ENCODE data around the gene LRP1B.

Gene LRP1B

DNA sequence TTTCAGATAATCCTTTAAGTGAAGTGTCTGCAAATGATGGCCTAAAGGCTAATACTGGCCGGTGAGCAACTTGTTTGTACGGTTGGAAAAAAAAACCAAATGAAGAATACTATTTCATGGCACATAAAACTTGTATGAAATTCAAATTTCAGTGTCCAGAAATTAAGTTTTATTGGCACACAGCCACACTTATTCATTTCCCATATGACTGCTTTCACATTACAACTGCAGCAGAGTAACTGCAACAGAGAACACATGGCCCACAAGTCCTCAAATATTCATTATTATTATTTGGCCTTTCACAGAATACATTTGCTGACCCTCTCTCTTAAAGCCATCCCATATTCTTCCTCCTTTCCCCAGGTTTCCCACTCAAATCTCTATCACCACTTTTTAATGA, 1268.6 kb downstream of the LRP1B start:
- no peak for DNase-seq

DNA sequence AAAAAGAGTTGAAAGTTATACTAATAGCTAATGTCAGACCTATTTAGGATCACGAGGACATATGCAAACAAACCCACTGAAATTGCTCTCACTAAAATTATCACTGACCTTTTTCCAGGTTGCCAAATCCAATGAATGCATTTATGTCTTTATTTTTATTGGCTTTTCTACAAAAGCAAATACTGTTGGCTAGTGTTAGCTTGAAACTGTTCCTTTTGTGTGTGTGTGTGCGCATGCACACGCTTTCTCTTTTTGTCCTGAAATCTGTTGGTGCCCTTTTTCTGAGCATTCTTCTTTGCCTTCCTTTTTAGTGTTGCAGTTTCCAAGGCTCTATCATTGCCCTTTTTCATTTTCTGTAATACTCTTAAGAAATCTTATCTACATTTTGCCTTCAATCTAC, 1269.2 kb downstream of the LRP1B start:
- DNase-seq, result no peak

DNA sequence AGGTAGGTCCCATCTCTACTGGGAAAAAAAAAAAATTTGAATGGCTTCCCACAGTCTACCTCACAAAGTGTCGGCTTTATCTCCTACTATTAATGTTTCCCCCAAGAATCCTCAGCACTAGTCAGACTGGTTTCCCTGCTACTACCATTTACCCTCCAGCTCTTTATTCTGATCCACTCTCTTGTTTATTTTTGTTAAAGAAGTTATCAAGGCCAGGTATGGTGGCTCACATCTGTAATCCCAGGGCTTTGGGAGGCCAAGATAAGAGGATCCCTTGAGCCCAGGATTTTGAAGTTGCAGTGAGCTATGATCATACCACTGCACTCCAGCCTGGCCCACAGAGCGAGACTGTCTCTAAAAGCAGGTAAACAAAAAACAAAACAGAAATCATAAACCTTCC, 1275.3 kb downstream of the LRP1B start:
- DNase-seq, result no peak

DNA sequence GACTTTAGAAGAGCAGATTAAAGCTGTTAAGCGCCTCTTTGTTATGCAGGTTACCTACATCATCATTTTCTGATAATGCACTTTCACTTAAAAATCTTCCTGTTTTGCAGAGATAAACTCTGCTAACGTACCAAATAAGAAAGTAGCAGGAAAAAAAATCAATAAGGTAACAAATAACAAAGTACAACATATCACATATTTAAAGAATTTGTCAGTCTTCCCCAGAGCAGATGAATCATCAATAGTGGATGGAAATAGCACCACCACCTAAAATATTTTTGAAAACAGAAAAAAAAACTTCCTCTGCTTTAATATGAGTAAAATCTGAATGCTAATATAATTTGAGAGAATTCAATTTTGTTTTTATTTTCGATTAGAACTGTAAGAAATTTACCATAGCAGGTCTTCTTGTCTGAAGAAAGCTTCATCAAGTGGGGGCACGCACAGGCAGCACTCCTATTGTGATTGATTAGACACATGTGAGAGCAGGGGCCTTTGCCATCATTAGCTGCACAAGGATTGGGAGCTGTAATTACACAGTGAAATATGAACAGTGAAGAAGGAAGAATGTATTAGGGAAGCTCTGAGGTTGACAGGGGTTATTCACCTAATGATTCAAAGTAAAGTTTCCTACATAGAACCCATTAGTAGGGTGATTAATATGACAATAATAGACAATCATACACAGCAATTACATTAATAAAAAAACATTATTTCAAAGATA, 1279.4 kb downstream of the LRP1B start:
- no peak for DNase-seq

DNA sequence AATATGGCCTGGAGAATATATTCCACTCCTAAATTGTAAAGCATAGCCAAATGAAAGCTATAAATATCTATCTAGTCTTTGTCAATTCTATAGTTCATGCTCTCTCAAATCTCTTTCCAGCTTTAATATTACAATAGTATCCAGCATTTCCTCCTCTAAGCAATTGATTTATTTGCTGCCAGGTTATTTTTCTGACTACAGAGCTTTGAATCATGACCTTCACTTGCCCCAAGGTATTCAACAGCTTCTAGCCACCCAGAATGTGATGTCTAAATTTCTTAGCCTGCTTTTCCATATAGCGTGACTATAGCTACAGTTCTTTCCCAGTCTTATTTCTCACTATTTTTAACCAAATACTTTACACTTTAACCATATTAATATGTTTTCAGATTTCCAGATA, 1287.6 kb downstream of the LRP1B start:
- DNase-seq, result no peak

DNA sequence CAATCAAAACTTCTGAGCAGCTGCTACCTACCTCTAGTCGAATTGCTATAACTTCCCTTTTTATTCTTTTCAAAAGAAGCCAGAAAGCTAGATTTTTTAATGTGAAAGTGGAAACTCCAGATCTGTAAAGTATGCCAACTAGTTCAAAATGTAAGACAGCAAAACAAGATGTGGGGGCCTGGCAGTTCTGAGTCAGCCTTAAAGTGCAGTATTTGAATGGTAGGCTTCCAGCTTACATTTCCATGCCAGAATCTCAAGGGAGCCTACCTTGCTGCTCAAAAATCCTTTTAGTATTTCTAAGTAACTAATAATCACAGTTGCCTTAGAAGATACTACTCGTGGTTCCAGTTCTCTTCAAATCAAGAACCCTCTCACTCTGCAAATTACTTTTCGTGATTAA, 1288.7 kb downstream of the LRP1B start:
- no peak for DNase-seq

DNA sequence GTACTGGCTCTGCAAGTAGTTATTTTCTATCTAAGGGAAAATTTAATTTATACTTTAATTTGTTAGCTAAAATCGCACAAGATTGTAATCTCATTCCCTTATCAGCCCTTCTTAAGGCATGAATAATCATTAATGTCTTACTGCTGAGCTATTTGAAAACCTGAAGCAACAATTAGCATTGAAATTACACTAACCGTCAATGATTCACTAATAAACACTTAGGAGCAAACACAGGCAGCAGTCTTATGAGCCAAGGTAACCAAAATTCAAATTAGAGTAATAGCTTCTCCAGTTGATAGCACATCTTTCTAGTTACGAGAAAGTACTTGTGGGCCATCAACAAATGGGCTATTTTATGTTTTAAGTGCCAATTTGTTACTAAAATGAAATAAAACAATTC, 1289.7 kb downstream of the LRP1B start:
- no peak for DNase-seq

DNA sequence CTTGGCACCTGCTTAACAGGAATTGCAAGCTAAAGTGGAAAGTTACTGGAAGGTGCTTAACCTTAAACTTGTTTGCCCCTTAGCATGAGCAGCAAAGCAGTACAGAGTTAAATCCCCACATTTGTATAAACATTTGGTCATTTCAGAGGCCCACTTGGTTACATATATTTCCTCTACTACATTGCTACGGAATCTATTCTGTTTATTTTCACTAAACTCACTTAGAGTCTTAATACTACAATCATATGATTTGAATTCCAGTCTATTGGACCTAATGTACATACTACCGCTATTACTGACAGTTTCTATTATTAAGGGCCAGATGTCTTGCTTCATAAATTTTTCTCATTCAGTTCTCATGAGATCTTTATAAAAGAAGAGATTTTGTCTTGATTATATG, 1294.0 kb downstream of the LRP1B start:
- DNase-seq, result no peak

DNA sequence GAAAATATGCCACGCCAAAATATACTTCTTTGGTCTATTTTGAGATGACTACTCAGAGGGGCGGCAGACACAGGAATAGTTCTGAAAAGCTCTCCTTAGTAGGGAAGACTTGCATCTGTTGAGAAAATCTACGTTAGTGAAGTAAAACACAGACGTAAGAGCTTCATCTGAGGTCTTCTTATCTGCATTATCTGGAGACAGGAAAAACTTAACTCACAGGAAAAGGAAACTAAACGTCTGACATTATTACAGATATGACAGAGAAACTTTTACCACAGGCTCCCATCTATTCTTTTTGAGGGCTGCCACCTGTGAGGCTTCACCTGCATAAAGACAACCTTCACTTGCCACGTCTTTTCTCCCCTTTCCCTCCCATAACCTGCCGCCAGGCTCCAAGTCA, 1295.7 kb downstream of the LRP1B start:
- DNase-seq, result no peak

DNA sequence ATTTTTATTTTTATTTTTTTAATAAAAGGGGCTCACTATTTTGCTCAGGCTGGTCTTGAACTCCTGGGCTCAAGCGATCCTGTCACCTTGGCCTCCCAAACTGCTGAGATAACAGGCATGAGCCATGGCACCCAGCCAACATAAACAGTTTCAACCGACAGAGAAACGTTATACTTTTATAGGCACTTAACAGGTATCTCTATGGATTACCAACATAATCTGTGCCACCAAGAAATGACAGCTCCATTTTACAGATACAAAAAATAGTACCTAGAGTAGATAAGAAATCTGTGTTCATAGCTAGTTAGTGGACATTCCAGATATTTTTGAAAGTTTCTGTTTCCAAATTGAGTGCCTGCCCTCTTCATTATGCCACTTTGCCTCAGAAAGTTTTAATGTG, 1316.7 kb downstream of the LRP1B start:
- no peak for DNase-seq

DNA sequence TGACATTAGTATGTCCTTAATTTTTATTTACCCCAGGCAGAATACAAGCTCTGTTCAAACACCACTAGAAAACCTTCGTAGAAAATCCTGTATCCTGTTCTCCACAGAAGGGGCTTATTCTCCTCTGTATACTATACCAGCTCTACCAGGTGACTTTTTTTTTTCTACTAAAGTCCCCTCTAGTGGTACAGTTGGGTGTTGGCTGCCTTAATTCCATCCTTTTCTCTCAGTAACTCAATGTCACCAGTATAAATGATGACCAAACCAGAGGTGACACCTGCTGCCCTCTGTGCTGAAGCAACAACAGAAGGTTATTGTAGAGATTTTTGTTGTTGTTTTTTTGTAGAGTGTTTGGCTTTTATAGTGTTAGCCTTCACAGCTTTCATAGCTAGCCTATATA, 1322.0 kb downstream of the LRP1B start:
- DNase-seq, result no peak

DNA sequence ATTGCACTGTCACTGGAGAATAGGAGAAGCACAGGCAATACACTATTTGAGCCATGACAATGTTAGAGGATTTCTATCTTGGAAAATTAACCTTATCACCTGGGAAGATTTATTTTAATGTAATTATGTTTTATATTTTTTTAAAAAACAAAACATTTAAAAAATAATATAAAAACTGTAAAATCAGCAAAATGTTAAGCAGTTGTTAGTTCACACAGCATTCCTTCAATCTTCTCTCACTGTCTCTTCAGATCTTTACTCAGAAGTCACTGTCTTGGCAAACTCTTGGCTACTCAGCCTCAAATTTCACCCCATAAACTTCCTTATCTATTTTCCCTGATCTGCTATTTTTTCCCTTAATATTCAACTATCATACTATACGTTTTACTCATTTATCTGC, 1322.6 kb downstream of the LRP1B start:
- DNase-seq, result no peak

DNA sequence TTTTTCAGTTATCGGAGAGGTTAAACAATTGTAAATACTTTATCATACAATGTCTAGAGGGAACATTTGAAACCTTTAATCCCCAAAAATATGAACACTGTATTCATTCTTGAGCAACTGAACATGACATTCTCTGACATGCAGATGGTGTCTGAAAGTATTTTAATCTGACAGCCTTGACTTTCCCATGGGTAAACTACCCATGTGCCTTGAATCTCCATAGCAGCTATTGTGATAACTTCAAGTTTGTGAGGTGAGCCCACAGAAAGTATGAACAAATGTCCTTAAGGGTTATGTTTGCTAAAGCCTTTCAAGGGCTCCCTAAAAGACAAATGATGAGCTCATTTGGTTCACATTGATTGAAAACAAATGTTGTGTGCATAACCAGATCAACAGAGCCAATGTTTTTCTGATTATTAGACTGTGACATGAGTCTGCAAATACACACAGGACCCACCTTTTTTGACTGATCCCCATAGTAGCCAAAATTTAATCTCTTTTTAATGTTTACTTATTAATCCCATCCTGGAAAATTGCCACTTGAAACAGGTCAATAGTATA, 1326.0 kb downstream of the LRP1B start:
- DNase-seq, result no peak

DNA sequence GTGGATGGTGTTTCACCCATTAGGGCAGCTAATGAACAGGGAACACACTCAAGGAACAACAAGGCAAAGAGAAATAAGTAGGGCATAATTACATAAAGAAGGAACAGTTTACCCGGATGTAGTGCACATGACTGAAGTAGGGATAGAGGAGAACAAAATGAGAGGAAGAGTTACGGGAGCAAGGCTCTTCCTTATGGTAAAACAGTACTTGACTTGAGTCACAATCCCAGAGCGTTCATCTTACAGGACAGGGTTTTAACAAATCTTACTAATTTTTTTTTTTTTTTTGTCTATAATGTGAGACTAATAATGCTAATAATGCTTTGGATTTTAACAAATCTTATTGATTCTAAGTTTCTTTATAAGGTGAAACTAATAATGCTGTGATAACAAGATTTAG, 1329.5 kb downstream of the LRP1B start:
- no peak for DNase-seq

DNA sequence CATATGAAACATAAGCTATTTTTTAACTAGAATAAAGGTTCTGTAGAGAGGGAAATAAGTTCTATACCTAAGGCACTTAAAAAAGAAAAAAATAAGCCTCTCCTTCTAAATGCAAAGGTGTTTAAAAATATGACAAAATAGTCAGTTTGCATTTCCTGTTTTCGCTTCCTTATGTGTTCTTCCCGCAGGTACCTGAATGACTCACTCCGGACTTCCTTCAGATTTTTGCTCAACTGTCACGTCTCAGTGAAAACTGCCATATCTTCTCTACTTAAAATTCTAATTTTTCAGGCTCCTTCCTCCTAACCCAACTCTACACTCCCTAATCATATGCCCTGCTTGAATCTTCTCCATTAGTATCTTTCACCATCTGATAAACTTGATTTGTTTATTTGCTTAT, 1333.1 kb downstream of the LRP1B start:
- DNase-seq, result no peak

DNA sequence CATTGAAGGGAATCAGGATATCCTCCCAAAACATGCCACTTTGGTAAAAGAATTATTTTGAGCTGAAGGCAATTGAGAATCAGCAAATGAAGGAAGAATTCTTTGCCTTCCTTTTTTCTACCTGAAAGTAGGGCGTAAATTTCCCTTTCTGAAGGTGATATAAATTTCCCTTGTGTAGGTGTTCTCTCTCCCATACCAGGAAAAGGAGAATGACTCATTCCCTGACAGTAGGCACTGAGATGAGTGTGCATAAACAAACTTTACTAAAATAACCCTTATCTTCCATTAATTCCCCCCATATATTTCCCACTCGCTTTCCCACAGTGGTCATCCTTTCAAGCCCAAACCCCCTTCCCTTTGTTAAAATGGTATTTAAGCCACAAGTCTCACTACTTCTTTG, 1339.0 kb downstream of the LRP1B start:
- no peak for DNase-seq

DNA sequence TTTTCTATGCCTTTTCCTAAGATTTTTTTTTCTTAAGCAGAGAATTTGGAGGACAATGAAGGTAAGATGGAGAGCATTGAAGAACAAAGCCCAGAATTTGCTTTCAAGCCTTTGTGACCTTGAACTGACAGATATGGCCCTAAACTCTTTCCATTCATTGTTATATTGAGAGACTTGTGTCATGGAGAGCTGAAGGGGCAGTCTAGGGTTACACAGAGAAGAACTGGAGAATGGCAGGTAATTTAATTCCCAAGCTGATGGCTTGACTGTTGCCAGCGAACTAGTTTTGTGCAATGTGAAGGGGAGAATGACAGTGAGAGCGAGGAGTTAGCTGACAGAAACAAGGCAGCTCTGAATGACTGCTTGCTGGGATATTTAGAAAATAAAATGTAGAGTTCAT, 1344.2 kb downstream of the LRP1B start:
- DNase-seq, result no peak

DNA sequence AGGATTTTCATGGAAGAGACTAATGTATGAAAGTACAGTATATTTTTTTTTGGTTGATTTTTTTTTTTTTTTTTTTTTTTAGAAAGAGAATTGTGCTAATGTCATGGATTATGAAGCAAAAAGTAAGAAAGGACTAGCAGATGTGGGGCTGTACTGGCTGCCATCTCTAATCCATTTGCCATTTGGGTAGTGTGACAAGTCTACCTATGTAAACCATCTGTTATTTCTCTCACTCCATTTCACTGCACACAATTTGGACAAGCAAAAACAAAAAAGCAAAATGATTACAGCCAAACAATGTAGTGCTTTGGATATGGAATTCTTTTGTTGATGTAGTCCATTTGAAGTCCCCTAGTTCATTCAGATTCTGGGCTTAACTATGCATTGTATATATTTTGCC, 1355.4 kb downstream of the LRP1B start:
- no peak for DNase-seq

DNA sequence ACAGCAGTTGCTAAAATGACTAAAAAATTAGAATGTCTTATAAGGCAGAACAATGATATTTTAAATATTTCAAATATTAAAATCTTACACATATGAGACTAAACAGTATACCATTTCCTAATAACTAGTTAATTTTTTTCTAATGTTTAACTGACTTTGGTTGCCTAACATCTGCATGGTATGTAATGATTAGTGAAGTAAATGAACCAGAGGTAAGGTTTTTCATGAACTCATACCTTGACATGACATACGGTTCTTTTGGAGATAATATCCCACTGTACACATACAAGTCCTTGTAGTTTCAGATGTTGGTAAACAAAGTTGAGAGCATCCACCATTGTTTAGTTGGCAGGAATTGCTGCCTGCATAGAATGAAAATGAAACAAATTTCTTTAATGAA, 1360.2 kb downstream of the LRP1B start:
- no peak for DNase-seq

DNA sequence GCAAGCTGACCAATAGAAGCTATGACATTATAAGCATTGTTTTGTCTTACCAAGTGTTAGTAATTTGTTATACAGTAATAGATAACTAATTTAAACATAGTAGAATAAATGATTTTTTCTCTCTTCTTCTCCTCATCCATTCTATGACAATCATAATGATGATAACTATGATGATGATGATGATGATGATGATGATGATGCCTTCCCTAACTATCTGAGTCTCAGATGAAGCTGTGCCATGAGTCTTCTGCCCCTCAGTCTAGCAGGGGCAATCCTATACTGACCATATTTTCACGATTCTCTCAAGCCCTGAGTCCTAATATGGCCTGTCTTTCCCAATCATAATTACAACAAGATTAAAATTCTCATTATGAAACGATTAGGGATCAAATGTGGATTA, 1369.0 kb downstream of the LRP1B start:
- DNase-seq, result no peak

DNA sequence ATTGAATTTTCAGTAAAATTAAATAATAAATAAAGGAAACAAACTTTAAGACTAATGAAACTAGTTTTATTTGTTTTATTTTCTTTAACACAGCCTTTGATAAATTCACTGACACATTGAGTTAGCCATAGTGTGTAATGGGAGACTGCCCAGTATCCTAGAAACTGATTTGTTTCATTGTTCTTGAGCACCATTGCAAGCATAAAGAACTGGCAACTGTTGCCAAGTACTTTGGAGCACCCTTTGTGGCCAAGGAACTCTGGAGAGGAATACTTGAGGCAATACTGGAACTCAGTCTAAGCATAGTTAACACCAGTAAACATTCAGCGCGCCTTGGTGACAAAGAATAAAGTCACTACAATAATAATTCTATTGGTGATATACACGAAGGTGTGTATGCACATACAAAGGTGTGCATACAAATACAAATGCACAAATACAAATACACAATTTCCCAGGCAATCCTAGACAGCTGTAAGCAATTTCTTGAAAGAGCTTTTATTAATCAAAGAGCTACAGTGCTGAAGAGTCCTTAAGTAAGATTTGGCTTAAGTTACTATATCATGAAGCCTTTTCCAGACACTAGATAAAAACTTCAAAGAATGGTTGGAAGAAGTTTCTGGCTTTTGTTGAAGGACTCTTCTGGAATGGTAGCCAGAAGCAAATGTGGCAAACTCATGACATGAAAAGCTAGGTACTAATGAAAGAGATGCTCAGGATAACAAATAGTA, 1371.2 kb downstream of the LRP1B start:
- no peak for DNase-seq

DNA sequence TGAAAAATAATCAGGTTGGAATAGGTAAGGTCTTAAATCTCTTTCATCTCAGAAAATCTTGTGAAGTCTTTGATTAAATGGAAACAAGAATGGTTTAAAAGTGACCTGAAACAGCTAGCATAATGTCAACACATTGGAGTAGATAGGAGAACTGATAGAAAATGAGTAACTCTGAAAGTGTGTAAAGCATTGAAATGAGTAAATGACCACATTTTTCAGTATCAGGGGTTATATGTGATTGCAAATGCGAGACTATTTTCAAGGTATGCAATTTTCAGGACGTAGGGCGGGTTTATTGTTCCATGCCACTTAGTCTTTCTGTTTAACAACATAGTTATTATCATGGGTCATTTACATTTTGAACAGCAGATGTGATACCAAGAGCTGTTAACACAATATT, 1383.2 kb downstream of the LRP1B start:
- DNase-seq, result no peak

DNA sequence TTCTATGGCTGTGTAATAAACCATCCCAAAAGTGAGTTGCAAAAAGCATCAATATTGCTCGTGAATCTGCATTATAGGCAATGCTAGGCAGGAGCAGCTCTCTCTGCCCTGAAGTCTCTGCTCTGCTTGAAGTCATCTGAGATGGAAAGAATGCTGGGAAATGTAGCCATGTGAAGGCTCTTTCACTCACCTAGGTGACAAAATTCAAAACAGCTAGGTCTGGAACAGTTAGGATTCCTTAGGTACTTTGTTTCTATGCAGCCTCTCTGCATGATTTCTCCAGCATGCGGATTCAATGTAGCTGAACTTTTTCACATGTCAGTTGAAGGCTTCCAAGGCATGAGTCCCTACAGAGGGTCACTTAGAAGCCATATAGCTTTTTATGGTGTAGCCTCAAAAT, 1383.7 kb downstream of the LRP1B start:
- no peak for DNase-seq

DNA sequence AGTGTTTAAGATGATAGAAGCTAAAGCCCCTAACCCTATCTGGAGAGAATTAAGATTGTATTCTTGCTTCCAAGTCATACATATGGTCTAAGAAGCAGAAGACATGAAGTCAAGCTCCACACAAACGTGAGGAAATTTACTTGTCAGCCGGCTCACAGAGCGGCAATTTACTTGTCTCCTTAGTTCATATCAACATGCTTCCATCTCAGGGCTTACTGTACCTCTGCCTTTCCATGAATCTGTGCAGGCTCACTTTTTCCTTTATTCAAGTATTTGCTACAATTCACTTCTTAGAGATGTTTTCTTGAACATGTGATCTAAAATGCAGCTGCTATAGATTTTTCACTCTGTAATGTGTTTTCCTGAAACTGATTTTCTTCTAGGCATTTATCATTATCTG, 1386.4 kb downstream of the LRP1B start:
- no peak for DNase-seq

DNA sequence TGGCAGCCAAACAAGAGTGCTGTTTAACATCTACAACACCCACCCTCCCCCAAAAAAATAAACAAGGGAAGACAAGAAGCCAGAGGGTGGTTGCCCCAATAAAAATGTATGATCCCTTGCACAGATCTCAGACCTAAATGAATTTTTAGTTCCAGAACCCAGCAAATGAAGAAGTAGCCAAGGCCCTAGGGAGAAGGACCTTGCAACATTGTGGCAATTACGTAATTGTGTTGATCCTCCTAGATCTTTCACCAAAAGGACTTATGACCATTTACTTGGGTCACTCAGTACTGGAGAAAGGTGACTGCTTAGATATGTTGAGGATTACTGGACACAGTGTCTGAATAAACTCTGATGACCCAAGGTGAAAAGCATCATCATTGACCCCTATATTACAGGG, 1393.8 kb downstream of the LRP1B start:
- DNase-seq, result no peak
